HepG2 (cell line): Measurements from ENCODE around the gene KCNT2. TPM values are rescaled to one million over a fixed set of nuclear protein-coding genes. Genes with fewer than 3 reads are reported as not detected.
A peak's percentile ranks its signal among the peaks of the same experiment; 100 is the strongest.

ENCODE experiments used
- ATF7-NPFF ChIP-seq: sonication (generic); formaldehyde crosslinking; IDR thresholded peaks from 2 replicates; pipeline ENCODE4 v1.8.1; 2023; ENCODE audit warnings: mild to moderate bottlenecking, low read depth, missing genetic modification reagents, moderate library complexity
- FOXO1 ChIP-seq: sonication (generic); formaldehyde crosslinking; IDR thresholded peaks from 2 replicates; pipeline ENCODE4 v1.4.0; 2020; ENCODE audit warnings: missing genetic modification reagents
- HDAC2 ChIP-seq: sonication (generic); formaldehyde crosslinking; IDR thresholded peaks from 2 replicates; pipeline ENCODE4 v1.4.0; 2020; ENCODE audit warnings: missing genetic modification reagents
- HINFP ChIP-seq: sonication (generic); formaldehyde crosslinking; IDR thresholded peaks from 2 replicates; pipeline ENCODE4 v1.4.0; 2020; ENCODE audit warnings: low read depth, mild to moderate bottlenecking, missing genetic modification reagents
- MBD4 ChIP-seq: IDR thresholded peaks from 2 replicates; pipeline ENCODE4 v1.6.1; 2012; ENCODE audit warnings: low read length, inconsistent platforms, borderline replicate concordance
- MTA3 ChIP-seq: sonication (generic); formaldehyde crosslinking; IDR thresholded peaks from 2 replicates; pipeline ENCODE4 v1.4.0; 2020; ENCODE audit warnings: missing genetic modification reagents
- MXI1 ChIP-seq: IDR thresholded peaks from 3 replicates; pipeline ENCODE4 v1.6.1; 2012; ENCODE audit warnings: low read depth, low read length, inconsistent platforms, borderline replicate concordance
- NR3C1 ChIP-seq: sonication (generic); formaldehyde crosslinking; IDR thresholded peaks from 2 replicates; pipeline ENCODE4 v1.4.0; 2020; ENCODE audit warnings: missing genetic modification reagents
- PPARG ChIP-seq: conservative IDR thresholded peaks from 2 replicates; pipeline ENCODE4 v1.6.1; 2016; ENCODE audit warnings: missing biosample characterization, missing genetic modification reagents
- RXRA ChIP-seq: sonication (generic); formaldehyde crosslinking; IDR thresholded peaks from 2 replicates; pipeline ENCODE4 v1.5.1; 2020; ENCODE audit warnings: missing genetic modification reagents
- SAFB2 ChIP-seq: sonication (generic); formaldehyde crosslinking; IDR thresholded peaks from 2 replicates; pipeline ENCODE4 v1.5.1; 2020; ENCODE audit warnings: missing genetic modification reagents, low read depth, mild to moderate bottlenecking, borderline replicate concordance
- SIX4 ChIP-seq: sonication (generic); formaldehyde crosslinking; IDR thresholded peaks from 2 replicates; pipeline ENCODE4 v1.4.0; 2020; ENCODE audit warnings: missing genetic modification reagents
- SKIL ChIP-seq: sonication (generic); formaldehyde crosslinking; IDR thresholded peaks from 2 replicates; pipeline ENCODE4 v1.8.0; 2022; ENCODE audit warnings: missing genetic modification reagents, mild to moderate bottlenecking, moderate library complexity, borderline replicate concordance
- TBP ChIP-seq: sonication (generic); formaldehyde crosslinking; IDR thresholded peaks from 2 replicates; pipeline ENCODE4 v1.5.0; 2020; ENCODE audit warnings: missing genetic modification reagents
- TSC22D2 ChIP-seq: sonication (generic); formaldehyde crosslinking; IDR thresholded peaks from 2 replicates; pipeline ENCODE4 v1.5.1; 2020; ENCODE audit warnings: missing genetic modification reagents, mild to moderate bottlenecking, borderline replicate concordance
- ZKSCAN8 ChIP-seq: IDR thresholded peaks from 2 replicates; pipeline ENCODE4 v1.6.1; 2016; ENCODE audit warnings: borderline replicate concordance, missing genetic modification reagents, missing compliant biosample characterization
- ZNF24 ChIP-seq: fragments of 450-650 bp; IDR thresholded peaks from 2 replicates; pipeline ENCODE4 v1.6.1; 2017; ENCODE audit warnings: antibody characterized with exemption, mild to moderate bottlenecking
- ZNF441 ChIP-seq: sonication (generic); formaldehyde crosslinking; IDR thresholded peaks from 2 replicates; pipeline ENCODE4 v1.7.0; 2021; ENCODE audit warnings: missing genetic modification reagents, borderline replicate concordance
- ZNF747 ChIP-seq: sonication (generic); formaldehyde crosslinking; IDR thresholded peaks from 2 replicates; pipeline ENCODE4 v1.8.1; 2023; ENCODE audit warnings: missing genetic modification reagents, mild to moderate bottlenecking, borderline replicate concordance
- ZNF891 ChIP-seq: sonication (generic); formaldehyde crosslinking; IDR thresholded peaks from 2 replicates; pipeline ENCODE4 v1.5.0; 2020; ENCODE audit warnings: mild to moderate bottlenecking, missing genetic modification reagents
- ZSCAN22 ChIP-seq: sonication (generic); formaldehyde crosslinking; IDR thresholded peaks from 2 replicates; pipeline ENCODE4 v1.4.0; 2020; ENCODE audit warnings: mild to moderate bottlenecking, missing genetic modification reagents
- polyA plus RNA-seq, 8 experiments: library from polyadenylated mRNA; depleted of rRNA in 3 of 8; stranded (reverse) in 7 of 8; unstranded in 1 of 8; fragments of >200 nt; fragmentation: Illumina TruSeq in 4 of 8; extraction: Trizol in 4 of 8; gene quantifications; 2 replicates each; pipeline versions ENCODE4 v1.2.1 to v1.2.3, GENCODE V29; 2011 to 2016; ENCODE audit warnings: low read depth in 4 of 8, missing spikeins in 1 of 8, mixed read lengths in 1 of 8; ENCODE audit not compliant: insufficient read depth in 1 of 8
- total RNA-seq, 5 experiments: library from RNA; depleted of rRNA; stranded (reverse); fragments of >200 nt; fragmentation: Illumina TruSeq; extraction: Trizol; gene quantifications; 2 replicates each; pipeline ENCODE4 v1.2.3, GENCODE V29; 2016; ENCODE audit warnings: low read depth in 1 of 5
- TF ChIP-seq, protein P1 (sequence below): sonication (generic); formaldehyde crosslinking; IDR thresholded peaks from 2 replicates; pipeline ENCODE4 v1.5.0; 2020; ENCODE audit warnings: missing genetic modification reagents
- TF ChIP-seq, protein P2 (sequence below): sonication (generic); formaldehyde crosslinking; IDR thresholded peaks from 2 replicates; pipeline ENCODE4 v1.8.0; 2022; ENCODE audit warnings: mild to moderate bottlenecking, missing genetic modification reagents; ENCODE audit not compliant: insufficient replicate concordance
- TF ChIP-seq, protein P3 (sequence below): fragments of 450-650 bp; IDR thresholded peaks from 2 replicates; pipeline ENCODE4 v1.6.1; 2016

KCNT2 gene
- total and polyA plus RNA-seq, 2 of the 13 experiments (the other 11 are each of a cell fraction or from before 2014, with no cell fraction given) = not detected

- no peak for TF ChIP-seq HINFP (CRISPR knock-in tag)
- TF ChIP-seq, protein P1, sequence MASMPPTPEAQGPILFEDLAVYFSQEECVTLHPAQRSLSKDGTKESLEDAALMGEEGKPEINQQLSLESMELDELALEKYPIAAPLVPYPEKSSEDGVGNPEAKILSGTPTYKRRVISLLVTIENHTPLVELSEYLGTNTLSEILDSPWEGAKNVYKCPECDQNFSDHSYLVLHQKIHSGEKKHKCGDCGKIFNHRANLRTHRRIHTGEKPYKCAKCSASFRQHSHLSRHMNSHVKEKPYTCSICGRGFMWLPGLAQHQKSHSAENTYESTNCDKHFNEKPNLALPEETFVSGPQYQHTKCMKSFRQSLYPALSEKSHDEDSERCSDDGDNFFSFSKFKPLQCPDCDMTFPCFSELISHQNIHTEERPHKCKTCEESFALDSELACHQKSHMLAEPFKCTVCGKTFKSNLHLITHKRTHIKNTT (CRISPR knock-in tag) = no peak
- TF ChIP-seq TSC22D2 (CRISPR knock-in tag) = no peak
- peak; percentile 29; the same call in 1 of the 2 replicates for TF ChIP-seq HDAC2
- TF ChIP-seq ZNF441 = no peak
- no peak for TF ChIP-seq ZNF891 (CRISPR knock-in tag)
- no peak for TF ChIP-seq ZSCAN22 (CRISPR knock-in tag)
- TF ChIP-seq FOXO1 (CRISPR knock-in tag) = peak; percentile 24; the same call in 1 of the 2 replicates
- no peak for TF ChIP-seq TBP (CRISPR knock-in tag)
- TF ChIP-seq MBD4 = peak; percentile 49; the same call in 1 of the 2 replicates
- TF ChIP-seq, protein P2, sequence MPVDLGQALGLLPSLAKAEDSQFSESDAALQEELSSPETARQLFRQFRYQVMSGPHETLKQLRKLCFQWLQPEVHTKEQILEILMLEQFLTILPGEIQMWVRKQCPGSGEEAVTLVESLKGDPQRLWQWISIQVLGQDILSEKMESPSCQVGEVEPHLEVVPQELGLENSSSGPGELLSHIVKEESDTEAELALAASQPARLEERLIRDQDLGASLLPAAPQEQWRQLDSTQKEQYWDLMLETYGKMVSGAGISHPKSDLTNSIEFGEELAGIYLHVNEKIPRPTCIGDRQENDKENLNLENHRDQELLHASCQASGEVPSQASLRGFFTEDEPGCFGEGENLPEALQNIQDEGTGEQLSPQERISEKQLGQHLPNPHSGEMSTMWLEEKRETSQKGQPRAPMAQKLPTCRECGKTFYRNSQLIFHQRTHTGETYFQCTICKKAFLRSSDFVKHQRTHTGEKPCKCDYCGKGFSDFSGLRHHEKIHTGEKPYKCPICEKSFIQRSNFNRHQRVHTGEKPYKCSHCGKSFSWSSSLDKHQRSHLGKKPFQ (CRISPR knock-in tag) = no peak
- TF ChIP-seq ZKSCAN8 (CRISPR knock-in tag) = no peak
- no peak for TF ChIP-seq ZNF747 (CRISPR knock-in tag)
- TF ChIP-seq MTA3 (CRISPR knock-in tag) = no peak
- TF ChIP-seq SKIL (CRISPR knock-in tag) = 0 out of 2 replicates have a peak, but pooled peaks have one; percentile 10
- TF ChIP-seq SIX4 (CRISPR knock-in tag) = no peak
- TF ChIP-seq, protein P3, sequence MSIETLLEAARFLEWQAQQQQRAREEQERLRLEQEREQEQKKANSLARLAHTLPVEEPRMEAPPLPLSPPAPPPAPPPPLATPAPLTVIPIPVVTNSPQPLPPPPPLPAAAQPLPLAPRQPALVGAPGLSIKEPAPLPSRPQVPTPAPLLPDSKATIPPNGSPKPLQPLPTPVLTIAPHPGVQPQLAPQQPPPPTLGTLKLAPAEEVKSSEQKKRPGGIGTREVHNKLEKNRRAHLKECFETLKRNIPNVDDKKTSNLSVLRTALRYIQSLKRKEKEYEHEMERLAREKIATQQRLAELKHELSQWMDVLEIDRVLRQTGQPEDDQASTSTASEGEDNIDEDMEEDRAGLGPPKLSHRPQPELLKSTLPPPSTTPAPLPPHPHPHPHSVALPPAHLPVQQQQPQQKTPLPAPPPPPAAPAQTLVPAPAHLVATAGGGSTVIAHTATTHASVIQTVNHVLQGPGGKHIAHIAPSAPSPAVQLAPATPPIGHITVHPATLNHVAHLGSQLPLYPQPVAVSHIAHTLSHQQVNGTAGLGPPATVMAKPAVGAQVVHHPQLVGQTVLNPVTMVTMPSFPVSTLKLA = no peak
- peak; percentile 94 for TF ChIP-seq PPARG (CRISPR knock-in tag)
- TF ChIP-seq RXRA (CRISPR knock-in tag) = no peak
- no peak for TF ChIP-seq MXI1
- TF ChIP-seq NR3C1 (CRISPR knock-in tag) = no peak
- TF ChIP-seq ZNF24 = no peak
- no peak for TF ChIP-seq SAFB2 (CRISPR knock-in tag)
- TF ChIP-seq ATF7-NPFF (CRISPR knock-in tag) = no peak
Observed at GRCh38 chr1:196401452-196401833, 206.8 kb downstream of the KCNT2 start (continued).
